A172 (cell line): ENCODE data around the gene LRIG3. TPM values are rescaled to one million over a fixed set of nuclear protein-coding genes. Genes with fewer than 3 reads are reported as not detected.
A peak's percentile ranks its signal among the peaks of the same experiment; 100 is the strongest.
"Not testable (repeated sequence)": the region's sequence is repeated elsewhere in the genome, so short reads cannot be mapped to it uniquely, and the experiment has no call there.

Experiments
- DNase-seq: peaks from one replicate; pipeline ENCODE4 v3.0.0-alpha.2; 2015; ENCODE audit warnings: low spot score
- total RNA-seq: library from RNA; depleted of rRNA; stranded (reverse); fragments of >200 nt; shearing (Covaris generic); gene quantifications from 2 replicates; pipeline ENCODE4 v1.2.3, GENCODE V29; 2014

LRIG3 gene
- total RNA-seq, 1 experiment from 2014 or later, result 17.9 TPM

DNA sequence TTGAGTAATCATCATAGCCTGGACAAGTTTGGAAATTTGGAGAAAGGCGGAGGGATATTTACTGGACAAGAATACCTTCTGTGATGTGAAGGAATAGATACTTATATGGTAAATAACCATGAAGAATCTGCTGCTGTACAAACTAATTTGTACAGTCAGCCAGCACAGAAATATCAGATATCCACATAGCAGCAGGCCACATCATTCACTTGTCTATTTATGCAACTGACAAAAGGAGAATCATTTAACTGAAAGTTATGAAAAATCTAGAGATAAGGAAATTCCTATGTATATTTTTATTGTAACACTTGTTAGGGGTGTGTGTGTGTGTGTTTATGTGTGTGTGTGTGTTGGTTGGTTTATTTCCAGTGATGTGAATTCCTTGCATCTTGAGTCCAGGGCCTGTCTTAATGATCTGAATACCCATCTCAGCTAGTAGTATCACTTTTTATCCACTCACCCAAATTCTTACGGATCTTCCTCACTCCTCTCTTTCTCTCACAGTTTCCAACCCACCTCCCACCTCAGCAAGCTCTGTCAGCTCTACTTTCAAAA, 10.5 kb upstream of the LRIG3 start:
- DNase-seq, result no peak

DNA sequence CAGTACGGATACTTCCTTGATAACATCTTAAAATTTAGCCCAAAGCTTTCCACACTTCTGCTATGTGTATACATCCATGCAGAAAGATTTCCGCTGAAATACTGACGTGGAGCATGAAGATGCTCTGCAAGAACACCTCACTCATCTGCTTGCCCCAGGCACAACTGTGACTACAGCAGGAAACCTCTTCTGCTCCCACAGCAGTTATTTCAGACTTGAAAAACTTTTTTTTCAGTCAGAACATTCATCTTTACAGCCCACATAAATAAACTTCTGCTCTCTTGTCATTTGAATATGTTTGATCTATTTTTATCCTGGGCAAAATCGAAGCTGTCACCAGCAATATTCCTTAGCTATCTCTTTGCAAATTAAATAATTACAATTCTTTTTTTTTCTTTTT, 6.8 kb upstream of the LRIG3 start:
- DNase-seq, result no peak

DNA sequence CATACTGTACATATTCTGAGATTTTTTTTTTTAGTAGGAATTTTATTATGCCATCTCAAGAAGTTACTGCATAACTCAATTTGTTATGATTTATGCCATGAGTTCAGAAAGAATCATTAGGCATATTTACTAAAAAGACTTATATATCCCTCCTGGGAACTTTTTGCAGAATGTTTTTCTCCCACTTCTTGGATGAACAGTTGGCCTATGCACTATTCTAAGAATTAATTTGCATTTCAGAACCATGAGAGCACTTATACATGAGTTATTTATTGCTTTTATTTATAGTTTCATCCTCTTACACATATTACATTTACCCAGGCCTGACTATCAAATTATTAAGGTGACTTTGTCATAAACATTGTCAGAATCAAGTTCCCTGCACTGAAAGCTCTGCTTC, 6.3 kb upstream of the LRIG3 start:
- DNase-seq, result no peak

DNA sequence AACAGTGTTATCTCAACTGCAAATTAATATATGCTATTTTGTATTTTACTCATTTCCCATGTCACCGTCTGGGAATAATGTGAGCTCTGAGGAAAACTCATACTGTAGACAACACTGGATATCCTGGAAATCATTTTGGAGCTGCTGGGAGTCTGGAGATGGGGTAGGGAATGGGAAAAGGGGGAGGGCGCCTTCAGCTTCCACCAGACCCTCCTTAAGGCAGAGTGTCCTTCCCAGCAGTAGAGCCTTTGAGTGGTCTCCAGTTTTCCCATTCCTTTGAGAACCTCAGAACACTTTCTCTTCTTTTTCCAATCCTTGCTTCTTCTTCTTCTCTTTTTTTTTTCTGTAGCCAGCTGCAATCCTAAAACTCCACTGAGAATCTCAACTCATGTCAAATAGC, 5.4 kb upstream of the LRIG3 start:
- no peak for DNase-seq

DNA sequence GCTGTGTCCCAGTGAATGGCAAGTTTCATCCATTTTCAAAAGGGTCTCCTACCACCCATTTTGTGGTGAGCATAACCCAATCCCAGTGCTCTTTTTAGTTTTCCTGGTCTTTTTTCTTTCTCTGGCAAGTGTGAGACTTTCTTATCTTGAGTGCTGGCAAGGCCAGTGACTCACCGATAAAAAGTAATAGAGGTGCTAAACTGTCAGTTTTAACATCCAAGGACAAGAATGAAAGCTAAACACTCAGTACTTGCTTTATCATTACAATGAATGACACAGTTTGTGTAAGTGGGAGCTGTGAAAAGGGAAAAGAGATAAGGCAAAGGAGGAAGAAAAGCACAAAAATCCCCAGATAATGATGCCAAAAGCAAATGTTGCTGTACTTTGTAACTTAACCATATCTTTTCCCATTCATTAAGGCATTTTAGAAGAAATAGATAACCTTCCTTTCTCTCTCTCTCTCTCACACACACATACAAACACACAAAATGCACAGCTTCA, 4.9 kb upstream of the LRIG3 start:
- DNase-seq, result peak; percentile 75

DNA sequence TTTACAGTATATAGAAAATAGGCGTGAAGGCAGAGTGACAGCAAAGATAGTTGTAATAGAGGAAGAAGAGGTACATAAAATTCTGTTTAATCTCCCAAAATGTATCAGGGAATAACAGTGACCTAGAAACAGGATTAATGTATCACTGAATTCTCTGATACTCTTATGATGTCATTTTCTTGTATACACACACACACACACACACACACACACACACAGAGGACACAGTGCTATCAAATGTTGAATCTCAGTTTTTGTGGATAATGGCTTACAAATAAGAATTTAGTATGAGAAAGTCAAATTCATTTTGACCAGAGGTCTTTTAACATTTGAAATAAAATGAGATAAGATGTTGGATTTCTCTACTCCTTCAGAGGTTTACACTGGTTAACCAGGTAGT, 4.3 kb upstream of the LRIG3 start:
- no peak for DNase-seq

DNA sequence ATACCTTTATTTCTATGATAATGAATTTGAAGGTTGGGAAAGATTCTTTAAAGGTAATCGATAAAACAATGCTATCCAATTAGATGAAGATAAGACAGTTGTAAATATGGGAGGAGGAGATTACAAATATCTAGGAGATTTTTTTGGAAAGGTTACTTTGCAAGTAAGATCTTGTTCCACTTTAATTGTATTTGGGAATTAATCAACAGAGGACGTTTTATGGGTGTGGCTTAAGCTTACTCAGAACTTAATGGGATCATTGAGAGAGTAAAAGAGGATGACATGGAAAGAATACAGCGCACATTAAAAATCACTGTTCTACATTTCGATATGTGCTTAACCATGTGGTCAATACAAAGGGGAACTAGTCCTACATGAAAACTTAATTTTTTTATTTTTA, 3.5 kb upstream of the LRIG3 start:
- DNase-seq, result no peak

DNA sequence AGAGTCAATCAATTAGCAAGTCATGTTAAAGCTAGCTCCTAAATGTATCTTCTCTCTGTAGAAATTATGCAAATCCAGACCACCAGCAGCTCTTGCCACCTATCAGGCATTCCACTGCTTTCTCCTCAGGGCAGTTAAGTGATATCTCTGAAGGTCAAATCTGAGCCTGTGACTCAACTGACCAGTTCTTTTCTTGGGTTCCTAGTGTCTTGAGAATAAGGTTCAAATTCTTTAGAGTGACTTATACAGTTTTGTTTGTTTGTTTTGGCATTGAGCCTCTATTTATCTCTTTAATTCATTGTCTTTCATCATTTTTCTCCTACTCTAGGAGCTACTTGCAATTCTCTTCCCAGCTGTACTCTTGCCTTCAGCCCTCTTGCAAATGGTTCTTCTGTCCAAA, 2.5 kb upstream of the LRIG3 start:
- DNase-seq, result peak; percentile 55

DNA sequence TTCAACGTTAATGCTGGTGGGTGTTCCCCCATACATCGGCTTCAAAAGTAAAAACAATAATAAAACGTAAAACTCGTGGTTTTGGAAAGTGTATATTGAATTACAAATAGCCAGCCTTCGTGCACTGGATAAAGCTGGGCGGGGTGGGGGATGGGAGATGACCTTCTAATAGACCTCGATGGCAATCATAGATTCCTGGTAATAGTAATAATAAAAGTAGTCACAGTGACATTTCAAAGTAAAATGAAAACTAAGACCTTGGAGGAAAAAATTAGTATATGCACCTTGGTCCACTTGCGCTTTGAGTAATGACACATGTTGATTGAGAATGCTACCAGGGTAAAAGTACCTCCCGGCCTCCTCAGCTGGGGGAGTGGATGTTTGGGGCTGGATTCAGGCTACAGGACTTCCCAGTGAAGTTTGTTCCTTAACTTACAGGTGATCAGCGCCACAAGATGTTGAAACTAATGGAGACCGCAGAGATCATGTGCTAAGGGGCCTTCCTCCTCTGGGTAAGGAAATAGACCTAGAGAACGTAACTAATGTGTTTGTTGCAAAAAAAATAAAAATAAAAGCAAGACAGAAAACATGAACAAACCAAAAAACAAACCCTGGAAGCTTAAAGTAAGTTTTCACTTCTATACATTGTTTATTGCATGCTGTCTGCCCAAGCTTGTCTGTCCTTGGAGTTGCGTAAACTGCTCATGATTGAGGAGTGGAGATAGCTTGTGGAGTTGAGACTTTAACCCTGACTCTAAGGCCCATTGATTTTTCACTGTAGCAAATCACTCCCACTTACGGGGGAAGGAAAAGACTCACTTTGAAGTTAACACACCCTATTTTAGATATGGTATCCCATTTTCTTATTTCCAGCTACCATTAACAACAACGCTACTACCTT, 907 bp upstream of the LRIG3 start:
- DNase-seq, result no peak

DNA sequence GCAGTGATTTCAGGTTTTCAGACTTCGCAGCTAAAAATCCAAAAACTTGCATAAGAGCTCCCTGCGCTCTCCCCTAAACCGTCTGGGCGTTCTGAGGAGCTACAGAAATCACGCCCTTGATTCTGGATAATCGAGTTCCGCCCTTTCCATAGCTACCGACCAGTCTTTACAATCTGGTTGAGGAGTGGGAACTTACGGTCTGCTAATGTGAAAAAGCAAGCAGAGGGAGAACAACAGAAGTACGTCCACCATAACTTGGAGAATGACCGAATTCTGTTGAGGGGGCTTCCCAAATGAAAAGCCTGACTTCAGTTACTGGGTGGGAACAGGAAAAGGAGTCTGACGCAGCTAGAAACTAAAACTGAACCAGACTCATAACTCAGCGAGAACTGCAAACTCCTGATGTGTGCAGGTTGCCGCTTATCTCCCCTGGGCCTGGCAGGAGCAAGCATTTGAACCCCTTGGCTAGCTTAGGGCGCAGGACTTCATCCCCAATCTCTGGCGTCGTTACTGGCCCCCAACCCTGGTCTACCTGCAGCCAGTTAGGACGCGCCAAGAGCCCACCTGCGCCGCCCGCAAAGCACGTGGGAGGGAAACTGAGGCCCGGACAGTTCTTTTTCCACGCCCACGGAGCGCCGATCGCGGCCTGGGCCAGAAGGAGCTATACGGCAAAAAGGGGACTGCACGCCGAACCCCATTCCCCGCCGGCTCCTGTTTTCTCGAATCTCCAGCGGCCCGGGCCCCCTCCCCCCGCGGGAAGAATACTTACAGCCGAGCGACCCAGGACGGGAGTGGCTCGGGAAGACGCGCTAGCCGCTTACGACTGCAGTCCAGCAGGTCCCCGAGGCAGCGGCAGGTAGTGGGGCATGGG, 838 bp downstream of the LRIG3 start:
- DNase-seq, result peak; percentile 54

DNA sequence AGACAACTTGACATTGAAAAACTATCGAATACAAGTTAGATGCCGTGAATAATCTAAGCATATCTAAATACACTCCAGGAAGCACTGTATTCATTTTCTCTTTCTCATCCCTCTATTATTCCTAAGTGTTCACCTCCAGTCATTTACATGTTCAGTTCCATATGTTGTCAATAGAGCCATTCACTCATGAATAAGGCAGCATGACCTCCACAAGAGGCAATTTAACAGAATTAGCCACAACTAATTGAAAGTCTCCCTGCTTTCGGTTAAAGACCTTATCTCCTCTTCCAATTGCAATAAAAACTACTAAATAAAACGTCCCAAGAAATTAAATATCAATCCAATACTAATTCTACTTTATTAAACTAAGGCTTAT, 1.8 kb downstream of the LRIG3 start:
- DNase-seq, result no peak

DNA sequence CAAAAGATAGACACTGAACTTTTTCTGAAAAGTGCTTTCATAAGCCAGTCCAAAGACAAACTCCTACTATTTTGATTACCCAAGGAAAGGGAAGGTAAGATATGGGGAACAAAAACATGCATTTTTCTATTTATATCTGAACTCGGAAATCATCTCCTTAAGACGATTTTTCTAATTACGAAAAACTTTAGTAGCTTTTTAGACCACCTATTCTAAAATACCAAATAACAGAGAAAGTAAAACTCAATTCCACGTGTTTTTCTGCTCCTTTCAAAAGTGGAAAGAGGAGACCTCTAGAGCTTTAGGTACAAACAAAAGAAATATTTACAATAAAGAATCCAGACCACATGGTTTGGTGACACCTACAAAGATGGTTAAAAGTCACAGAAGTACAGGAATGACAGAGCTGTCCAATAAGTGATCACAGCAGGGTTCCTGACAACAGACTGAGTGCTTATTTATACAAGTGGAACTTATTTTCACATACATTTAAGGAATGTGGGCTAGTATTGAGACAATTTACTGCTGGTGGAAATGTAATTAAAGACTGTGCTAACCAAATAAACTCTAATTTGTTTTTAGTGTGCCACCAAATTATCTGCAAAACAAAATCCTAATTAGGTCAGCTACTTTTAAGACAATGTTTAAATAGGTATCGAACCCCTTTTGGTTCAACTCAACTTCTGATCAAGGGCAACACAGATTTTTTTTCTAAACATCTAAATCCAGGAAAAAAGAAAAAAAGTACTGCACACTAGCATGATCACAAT, 2.4 kb downstream of the LRIG3 start:
- DNase-seq, result peak; percentile 37

DNA sequence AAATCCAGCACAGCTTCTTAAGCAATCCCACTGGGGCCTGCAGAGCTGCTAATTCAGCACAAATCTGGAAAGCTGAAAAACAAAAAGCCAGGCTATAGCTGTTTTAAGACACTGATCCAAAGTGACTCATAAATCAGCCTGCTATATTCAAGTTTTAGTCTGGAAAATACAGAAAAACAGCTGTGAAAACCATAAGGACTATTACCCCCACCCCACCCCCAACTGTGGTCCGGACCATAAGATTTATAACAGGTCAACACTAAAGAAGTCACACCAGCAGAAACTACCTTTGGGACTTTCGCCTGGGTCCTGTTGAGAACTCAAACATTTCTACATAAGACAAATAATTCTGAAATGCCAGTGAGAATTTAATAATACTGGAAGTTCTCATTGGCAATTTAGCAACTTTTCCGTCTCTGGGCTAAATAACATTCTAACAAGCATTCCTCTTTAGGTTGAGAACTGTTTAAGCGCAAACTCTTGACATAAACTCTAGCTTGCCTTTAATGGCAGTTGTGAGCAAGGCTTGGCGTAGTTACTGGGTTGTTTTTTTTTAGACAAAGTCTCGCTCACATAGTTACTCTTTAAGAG, 3.3 kb downstream of the LRIG3 start:
- no peak for DNase-seq

DNA sequence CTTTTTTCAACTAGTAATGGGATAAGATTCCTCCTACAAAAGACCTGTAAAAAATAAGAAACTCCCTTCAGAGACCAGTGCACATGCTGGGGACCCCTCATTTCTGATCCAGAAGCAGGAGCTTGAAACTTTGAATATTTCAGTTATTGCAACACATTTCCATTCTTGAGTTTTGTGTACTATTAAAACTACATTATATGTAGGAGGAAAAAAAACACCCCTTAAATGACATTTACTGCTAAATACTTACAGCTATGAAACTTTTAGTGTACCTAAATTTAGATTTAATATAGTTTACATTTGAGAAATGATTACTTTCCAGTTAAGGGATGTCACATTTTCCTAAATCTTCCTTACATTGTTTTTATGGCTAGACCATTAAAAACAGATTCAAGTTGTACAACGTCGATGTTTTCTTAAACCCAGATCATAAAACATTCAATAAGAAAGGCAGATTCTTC, 4.1 kb downstream of the LRIG3 start:
- no peak for DNase-seq

DNA sequence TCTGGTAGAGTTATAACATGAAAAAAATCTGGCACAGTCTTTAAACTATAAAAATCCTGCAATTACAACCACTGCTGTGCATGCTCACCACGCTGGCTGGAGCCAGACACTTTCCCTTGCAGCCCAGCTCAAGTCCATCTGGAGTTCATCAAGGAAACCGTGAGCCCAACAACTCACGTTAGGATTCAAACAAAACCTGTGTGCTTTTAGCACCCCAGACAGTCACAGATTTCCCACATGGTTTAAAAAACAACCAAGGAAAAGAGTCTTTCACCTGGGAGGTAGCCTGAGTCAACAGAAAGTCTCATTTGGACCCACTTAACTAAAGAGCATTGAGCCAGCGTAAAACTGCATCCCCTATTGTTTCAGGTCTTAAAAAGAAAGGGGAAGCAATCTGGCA, 4.7 kb downstream of the LRIG3 start:
- DNase-seq, result no peak

DNA sequence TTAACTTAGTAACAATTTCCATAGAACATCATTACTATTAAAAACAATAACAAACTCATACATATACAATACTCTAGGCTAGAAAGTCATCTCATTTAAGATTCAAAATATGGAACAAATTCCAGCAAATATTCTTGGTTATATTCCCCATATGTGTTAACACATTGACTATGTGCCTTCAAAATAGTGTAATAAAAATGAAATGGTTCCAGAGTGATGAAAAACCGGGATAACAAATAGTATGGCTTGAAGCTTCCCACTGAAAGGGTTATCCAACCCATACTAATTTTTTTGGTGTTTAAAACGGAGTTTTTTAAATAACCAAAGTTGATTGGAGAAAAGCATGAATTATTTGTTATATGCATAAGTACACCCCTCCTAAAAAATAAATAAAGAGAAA, 5.3 kb downstream of the LRIG3 start:
- DNase-seq, result no peak

DNA sequence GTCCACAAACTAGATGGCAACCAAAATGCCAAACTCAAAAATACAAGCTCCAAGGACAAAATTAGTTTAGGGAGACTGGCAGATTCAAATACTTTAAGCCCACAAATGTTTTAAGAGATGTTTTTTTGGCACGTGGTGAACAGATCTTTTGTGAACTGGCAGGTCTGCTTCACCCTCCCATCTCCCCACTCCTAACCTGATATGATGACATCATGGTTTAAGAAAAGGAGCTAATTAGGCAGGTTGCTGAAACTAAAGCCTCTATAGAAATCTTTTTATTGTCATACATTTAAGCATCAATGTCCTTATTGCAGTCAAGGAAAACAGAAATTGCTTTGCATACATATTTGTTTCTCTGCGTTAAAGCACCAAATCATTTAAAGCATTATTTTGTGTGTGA, 5.8 kb downstream of the LRIG3 start:
- DNase-seq, result no peak

DNA sequence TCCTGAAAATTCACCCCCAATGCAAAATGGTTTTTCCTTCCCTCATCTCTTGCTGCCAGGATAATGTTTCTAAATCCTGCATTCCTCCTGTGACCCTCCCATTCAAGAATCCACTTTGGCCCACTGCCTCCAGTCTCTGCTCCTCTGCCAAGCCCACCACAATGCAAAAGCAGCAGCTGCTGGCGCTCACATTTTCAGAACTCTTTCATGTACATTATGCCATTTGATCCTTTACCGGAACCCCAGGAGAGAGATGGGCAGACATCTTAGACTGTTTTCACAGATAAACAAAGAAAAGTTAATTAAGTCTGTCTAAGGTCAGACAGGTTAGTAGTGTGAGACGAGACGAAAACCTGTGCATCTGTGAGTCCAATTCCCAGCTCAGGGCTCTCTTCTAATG, 12.9 kb downstream of the LRIG3 start:
- no peak for DNase-seq

DNA sequence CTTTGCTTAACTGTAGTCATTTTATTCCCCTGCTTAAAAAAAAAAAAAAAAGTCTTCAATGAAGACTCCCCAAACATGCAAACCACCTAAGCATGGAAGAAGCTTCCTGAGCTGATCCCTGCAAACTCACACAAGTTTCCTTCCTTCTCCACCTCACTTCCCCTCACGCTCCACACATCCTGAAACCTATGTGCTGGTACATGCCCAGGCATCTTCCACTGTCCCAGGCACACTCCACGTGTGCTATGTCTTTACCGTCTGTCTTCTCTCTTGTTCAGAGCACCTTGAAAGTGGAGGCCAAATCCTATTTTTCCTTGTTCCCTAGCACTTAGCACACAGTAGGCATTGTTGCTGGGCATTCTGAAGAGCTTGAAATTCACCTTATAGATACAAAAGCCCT, 13.4 kb downstream of the LRIG3 start:
- DNase-seq, result no peak

DNA sequence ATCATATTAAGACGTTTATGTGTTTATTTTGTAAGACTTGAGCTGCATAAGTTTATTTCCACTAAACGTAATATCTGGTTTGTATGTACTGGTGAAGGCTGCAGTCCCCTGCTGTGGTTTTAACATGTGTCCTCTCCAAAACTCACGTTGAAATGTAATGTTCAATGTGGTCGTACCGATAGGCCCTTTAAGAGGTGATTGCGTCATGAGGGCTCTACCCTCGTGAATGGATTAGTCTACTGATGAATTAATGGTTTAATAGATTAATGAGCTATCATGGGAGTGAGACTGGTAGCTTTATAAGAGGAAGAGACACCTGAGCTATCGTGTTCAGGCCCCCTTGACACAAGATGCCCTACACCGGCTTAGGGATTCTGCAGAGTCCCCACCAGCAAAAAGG, 14.9 kb downstream of the LRIG3 start:
- no peak for DNase-seq

DNA sequence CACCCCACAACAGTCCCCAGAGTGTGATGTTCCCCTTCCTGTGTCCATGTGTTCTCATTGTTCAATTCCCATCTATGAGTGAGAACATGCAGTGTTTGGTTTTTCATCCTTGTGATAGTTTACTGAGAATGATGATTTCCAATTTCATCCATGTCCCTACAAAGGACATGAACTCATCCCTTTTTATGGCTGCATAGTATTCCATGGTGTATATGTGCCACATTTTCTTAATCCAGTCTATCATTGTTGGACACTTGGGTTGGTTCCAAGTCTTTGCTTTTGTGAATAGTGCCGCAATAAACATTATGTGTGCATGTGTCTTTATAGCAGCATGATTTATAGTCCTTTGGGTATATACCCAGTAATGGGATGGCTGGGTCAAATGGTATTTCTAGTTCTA, 17.6 kb downstream of the LRIG3 start:
- not testable (repeated sequence) for DNase-seq
